K562 (cell line): ENCODE results near the gene FBXO48. TPM values are rescaled to one million over a fixed set of nuclear protein-coding genes. Genes with fewer than 3 reads are reported as not detected.

Experiments
- ATAC-seq: fragments of 200-7000 bp; cut with Tn5 transposase; 3 replicates; pipeline ENCODE4 v1.9.1; 2020; ENCODE audit warnings: moderate library complexity
- BruUV-seq: library from RNA; stranded (reverse); fragments of 400-500 nt; replicated peaks from 2 replicates; lab custom pipeline; 2021; lab: Mats Ljungman, UMichigan
- CTCF ChIA-PET: fragments of 300-600 bp; formaldehyde crosslinking; extraction: SDS; loops from one replicate; lab custom pipeline; 2021; ENCODE audit warnings: low intra/inter-chr PET ratio; lab: Yijun Ruan, JAX
- POLR2A ChIA-PET: fragments of 300-600, 350-650 bp; sonication (Branson Sonifier 250); formaldehyde crosslinking; extraction: SDS; loops from one replicate; lab custom pipeline; 2021; ENCODE audit warnings: antibody characterized with exemption, inconsistent platforms; lab: Yijun Ruan, JAX
- DNase-seq, 4 experiments: peaks; one replicate each; pipeline versions ENCODE4 v3.0.0 to v3.0.0-alpha.2; 2011 to 2018; ENCODE audit warnings: low spot score in 3 of 4, mixed read lengths in 3 of 4; ENCODE audit errors: extremely low read depth in 1 of 4
- FAIRE-seq: peaks from 2 replicates; lab custom pipeline; 2011; peaks lifted over from hg19 to GRCh38; lab: Jason Lieb, UNC
- H2AFZ ChIP-seq: 2 replicates; pipeline ENCODE4 v1.6.0; 2011; ENCODE audit warnings: low read depth, low read length, control low read depth, inconsistent platforms
- H3K27ac ChIP-seq: fragments of 200-600 bp; 3 replicates; pipeline ENCODE4 v1.8.0; 2011; ENCODE audit warnings: low read depth, mild to moderate bottlenecking, control low read depth, inconsistent platforms, low read length, moderate library complexity, mixed read lengths; ENCODE audit errors: extremely low read depth
- H3K27me3 ChIP-seq, 2 experiments: fragments of 300-600 bp in 1 of 2; 2 replicates in 1 of 2; 3 replicates in 1 of 2; pipeline versions ENCODE4 v1.6.0 to v1.8.0; 2011; ENCODE audit warnings: inconsistent platforms in 2 of 2, low read length in 2 of 2, mild to moderate bottlenecking in 1 of 2, mixed read lengths in 1 of 2, moderate library complexity in 1 of 2; ENCODE audit not compliant: control insufficient read depth in 2 of 2, insufficient read depth in 2 of 2
- H3K36me3 ChIP-seq: fragments of 300-600 bp; 3 replicates; pipeline ENCODE4 v1.8.0; 2011; ENCODE audit warnings: mild to moderate bottlenecking, low read length, inconsistent platforms; ENCODE audit not compliant: control insufficient read depth, insufficient read depth
- H3K4me1 ChIP-seq, 2 experiments: fragments of 200-600 bp in 1 of 2; replicated peaks in 1 of 2; 2 replicates in 1 of 2; 3 replicates in 1 of 2; pipeline versions ENCODE4 v1.5.1 to v1.8.0; 2011; ENCODE audit warnings: inconsistent platforms in 2 of 2, low read length in 2 of 2, mild to moderate bottlenecking in 1 of 2, mixed read lengths in 1 of 2, moderate library complexity in 1 of 2; ENCODE audit not compliant: control insufficient read depth in 2 of 2, insufficient read depth in 2 of 2
- H3K4me2 ChIP-seq: 2 replicates; pipeline ENCODE4 v1.6.1; 2011; ENCODE audit warnings: low read length, control low read depth, inconsistent platforms, mixed read lengths; ENCODE audit not compliant: insufficient read depth
- H3K4me3 ChIP-seq: fragments of 200-600 bp; sonication (generic), shearing (Covaris generic); 2 replicates; pipeline ENCODE4 v1.5.1; 2016; ENCODE audit warnings: control low read depth, inconsistent platforms
- H3K79me2 ChIP-seq: fragments of 200-600 bp; 3 replicates; pipeline ENCODE4 v1.8.0; 2011; ENCODE audit warnings: low read length, inconsistent platforms; ENCODE audit not compliant: control insufficient read depth, insufficient read depth
- H3K9ac ChIP-seq, 2 experiments: 2 replicates each; pipeline versions ENCODE4 v1.6.0 to v1.6.1; 2011; ENCODE audit warnings: low read depth in 2 of 2, low read length in 2 of 2, control low read depth in 1 of 2, inconsistent platforms in 1 of 2, mild to moderate bottlenecking in 1 of 2, mixed read lengths in 1 of 2; ENCODE audit not compliant: insufficient read depth in 1 of 2
- H3K9me1 ChIP-seq: one replicate; pipeline ENCODE4 v1.6.0; 2011; ENCODE audit warnings: inconsistent platforms, mild to moderate bottlenecking, low read length, moderate library complexity; ENCODE audit not compliant: control insufficient read depth, insufficient read depth
- H3K9me3 ChIP-seq: replicated peaks from 2 replicates; pipeline ENCODE4 v1.5.1; 2011; ENCODE audit warnings: low read depth, low read length, inconsistent platforms; ENCODE audit not compliant: control insufficient read depth, insufficient read depth
- H4K20me1 ChIP-seq: replicated peaks from 2 replicates; pipeline ENCODE4 v1.6.1; 2011; ENCODE audit warnings: low read length, inconsistent platforms, mixed read lengths; ENCODE audit not compliant: control insufficient read depth, insufficient read depth
- CXXC5 ChIP-seq: fragments of 250-450 bp; sonication (Bioruptor Pico); IDR thresholded peaks from 2 replicates; pipeline ENCODE4 v1.8.0; 2022; ENCODE audit warnings: inconsistent platforms, mild to moderate bottlenecking, moderate library complexity
- JUNB ChIP-seq: fragments of 450-650 bp; formaldehyde crosslinking; conservative IDR thresholded peaks from 2 replicates; pipeline ENCODE4 v1.4.0; 2020; ENCODE audit warnings: mild to moderate bottlenecking
- STAT6 ChIP-seq: sonication (generic); formaldehyde crosslinking; IDR thresholded peaks from 2 replicates; pipeline ENCODE4 v1.8.1; 2023; ENCODE audit warnings: mild to moderate bottlenecking, missing genetic modification reagents
- WGBS: fragments of 100-300 bp; shearing (Covaris generic); methylation state at CpG from one replicate; pipeline ENCODE4 v1.1.6; 2016; ENCODE audit warnings: low coverage, mixed read lengths; ENCODE audit not compliant: insufficient coverage; ENCODE audit errors: missing lambda C conversion rate; 5-methylcytosine and 5-hydroxymethylcytosine counted together
- in situ Hi-C: fragments of 300-500 bp; cut with MboI; formaldehyde crosslinking; loops from 4 replicates; pipeline ENCODE4 v1.15.0; 2018; ENCODE audit warnings: inconsistent platforms, mixed read lengths
- intact Hi-C: fragments of 100-400 bp; cut with micrococcal nuclease; formaldehyde crosslinking; loops from 2 replicates; pipeline ENCODE4 v1.14.2; 2022
- polyA plus RNA-seq, 8 experiments: library from polyadenylated mRNA; depleted of rRNA in 4 of 8; stranded (reverse) in 5 of 8; unstranded in 3 of 8; fragments of >200 nt; fragmentation: Nextera tagmentation in 2 of 8; fragmentation: Illumina TruSeq in 1 of 8; extraction: Ambion mirVana in 2 of 8; extraction: Trizol in 1 of 8; gene quantifications; 2 replicates each; pipeline versions ENCODE4 v1.2.1 to v1.2.3, GENCODE V29; 2011 to 2014; ENCODE audit warnings: inconsistent platforms in 1 of 8, missing spikeins in 1 of 8
- total RNA-seq, 7 experiments: library from RNA; depleted of rRNA in 6 of 7; stranded (reverse); fragments of >200 nt in 6 of 7; fragmentation: Illumina TruSeq in 2 of 7; extraction: Trizol in 2 of 7; gene quantifications; 2 replicates each; pipeline versions ENCODE4 v1.2.1 to v1.2.3, GENCODE V29; 2011 to 2021; ENCODE audit warnings: low replicate concordance in 1 of 7
- TF ChIP-seq, protein P1 (sequence below): fragments of 450-650 bp; IDR thresholded peaks from 2 replicates; pipeline ENCODE4 v1.6.1; 2017; ENCODE audit warnings: mild to moderate bottlenecking, moderate library complexity

FBXO48 gene
- total and polyA plus RNA-seq, 9 of the 15 experiments (the other 6 are each of a cell fraction or from before 2014, with no cell fraction given) = 0.36 to 1.8 (median 0.73) TPM

- no peaks in the 10 kb centered on the region; a peak in 1 of 5 replicates for H3K27me3 ChIP-seq
- BruUV-seq = no TSS peak
Observed at GRCh38 chr2:68466361-68466777, 725 bp downstream of the FBXO48 start.

More at GRCh38 chr2:68466361-68466777, 725 bp downstream of the FBXO48 start:
- Histone ChIP-seq H3K4me3 (peak overlapping the region; percentile 76), H3K79me2 (peaks cover 3% of the 10 kb centered on the region; the same call in 2 of the 3 replicates), H3K9ac (peak overlapping the region; percentile 72 to 97), H3K9me3 (no peaks in the 10 kb centered on the region), H4K20me1 (no peaks in the 10 kb centered on the region), H3K4me2 (peak overlapping the region; percentile 97), H3K9me1 (no peaks in the 10 kb centered on the region), H3K27ac (peak overlapping the region; percentile 65), H3K36me3 (no peaks in the 10 kb centered on the region; the same call in 2 of the 3 replicates), H2AFZ (peak overlapping the region; percentile 94), H3K4me1 (peaks cover 8 to 30% of the 10 kb centered on the region in 2 experiments; a peak in 4 of 5 replicates)
- 6% methylated on average over 11 of the region's 11 CpGs for WGBS
- intact Hi-C loops = loop anchor here (2.0 kb wide), 1 partner anchor 180 kb away; no protein-coding TSS in a partner anchor
- POLR2A ChIA-PET = interaction anchor here (0.5 to 1.4 kb wide), 7 partner anchors 11 to 922 kb away, joined by 3 to 5 read pairs (median 3); no protein-coding TSS in a partner anchor
- FAIRE-seq (peak; percentile 19), ATAC-seq (no peak), DNase-seq (peak in 3 of 4 experiments; percentile 11 to 38 (median 11))
- in situ Hi-C loops = loop anchor here (10.0 kb wide), 1 partner anchor 368 kb away; no protein-coding TSS in a partner anchor
- TF ChIP-seq, protein P1, sequence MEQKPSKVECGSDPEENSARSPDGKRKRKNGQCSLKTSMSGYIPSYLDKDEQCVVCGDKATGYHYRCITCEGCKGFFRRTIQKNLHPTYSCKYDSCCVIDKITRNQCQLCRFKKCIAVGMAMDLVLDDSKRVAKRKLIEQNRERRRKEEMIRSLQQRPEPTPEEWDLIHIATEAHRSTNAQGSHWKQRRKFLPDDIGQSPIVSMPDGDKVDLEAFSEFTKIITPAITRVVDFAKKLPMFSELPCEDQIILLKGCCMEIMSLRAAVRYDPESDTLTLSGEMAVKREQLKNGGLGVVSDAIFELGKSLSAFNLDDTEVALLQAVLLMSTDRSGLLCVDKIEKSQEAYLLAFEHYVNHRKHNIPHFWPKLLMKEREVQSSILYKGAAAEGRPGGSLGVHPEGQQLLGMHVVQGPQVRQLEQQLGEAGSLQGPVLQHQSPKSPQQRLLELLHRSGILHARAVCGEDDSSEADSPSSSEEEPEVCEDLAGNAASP = no peak
- 0 out of 2 replicates have a peak, but pooled peaks have one; percentile 10 for TF ChIP-seq CXXC5
- 0 out of 2 replicates have a peak, but pooled peaks have one; percentile 20 for TF ChIP-seq STAT6 (CRISPR knock-in tag)
- TF ChIP-seq JUNB (CRISPR knock-in tag) = 0 out of 2 replicates have a peak, but pooled peaks have one; percentile 6
- CTCF ChIA-PET = interaction anchor here (0.6 kb wide), 1 partner anchor 244 kb away, joined by 3 read pairs; no protein-coding TSS in a partner anchor
